Neural progenitor cell (in vitro differentiated cells): Measurements from ENCODE around the gene DHX34.

ENCODE experiments used
- EZH2 ChIP-seq: fragments of 200-600 bp; sonication (generic); IDR thresholded peaks from 2 replicates; pipeline ENCODE4 v1.6.1; 2017; ENCODE audit warnings: antibody characterized with exemption, mild to moderate bottlenecking, moderate library complexity
- EZH2phosphoT487 ChIP-seq: fragments of 200-600 bp; sonication (generic); IDR thresholded peaks from 2 replicates; pipeline ENCODE4 v1.6.1; 2017; ENCODE audit warnings: antibody characterized with exemption
- TF ChIP-seq, protein P1 (sequence below): fragments of 200-600 bp; sonication (generic); IDR thresholded peaks from 2 replicates; pipeline ENCODE4 v1.5.1; 2017; ENCODE audit warnings: antibody characterized with exemption, mild to moderate bottlenecking

DNA sequence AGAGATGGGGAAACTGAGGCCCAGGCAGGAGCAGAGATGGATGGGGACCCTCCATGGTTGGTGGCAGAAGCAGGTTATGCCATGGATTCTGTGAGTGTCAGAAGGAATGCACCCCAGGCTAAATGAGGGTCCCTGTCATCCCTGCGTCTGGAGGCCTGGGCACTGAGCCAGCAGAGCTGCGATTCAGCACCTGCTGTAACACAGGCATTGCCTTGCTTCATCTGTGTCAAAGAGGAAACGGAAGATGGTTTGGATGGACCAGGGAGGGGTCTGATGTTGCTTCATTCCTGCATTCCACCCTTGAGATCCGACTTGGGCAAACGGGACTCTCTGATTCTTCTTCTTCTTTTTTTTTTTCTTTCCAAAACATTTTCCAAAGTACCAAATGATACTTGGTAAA, 38.3 kb upstream of the DHX34 start:
- TF ChIP-seq, protein P1, sequence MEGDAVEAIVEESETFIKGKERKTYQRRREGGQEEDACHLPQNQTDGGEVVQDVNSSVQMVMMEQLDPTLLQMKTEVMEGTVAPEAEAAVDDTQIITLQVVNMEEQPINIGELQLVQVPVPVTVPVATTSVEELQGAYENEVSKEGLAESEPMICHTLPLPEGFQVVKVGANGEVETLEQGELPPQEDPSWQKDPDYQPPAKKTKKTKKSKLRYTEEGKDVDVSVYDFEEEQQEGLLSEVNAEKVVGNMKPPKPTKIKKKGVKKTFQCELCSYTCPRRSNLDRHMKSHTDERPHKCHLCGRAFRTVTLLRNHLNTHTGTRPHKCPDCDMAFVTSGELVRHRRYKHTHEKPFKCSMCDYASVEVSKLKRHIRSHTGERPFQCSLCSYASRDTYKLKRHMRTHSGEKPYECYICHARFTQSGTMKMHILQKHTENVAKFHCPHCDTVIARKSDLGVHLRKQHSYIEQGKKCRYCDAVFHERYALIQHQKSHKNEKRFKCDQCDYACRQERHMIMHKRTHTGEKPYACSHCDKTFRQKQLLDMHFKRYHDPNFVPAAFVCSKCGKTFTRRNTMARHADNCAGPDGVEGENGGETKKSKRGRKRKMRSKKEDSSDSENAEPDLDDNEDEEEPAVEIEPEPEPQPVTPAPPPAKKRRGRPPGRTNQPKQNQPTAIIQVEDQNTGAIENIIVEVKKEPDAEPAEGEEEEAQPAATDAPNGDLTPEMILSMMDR = no peak
- TF ChIP-seq EZH2 (no peak), EZH2phosphoT487 (no peak)
